GM12892 (cell line): ENCODE results near the gene CTNND2.

Source experiments
- DNase-seq: peaks from one replicate; pipeline ENCODE4 v3.0.0; 2011; ENCODE audit not compliant: insufficient read length
- FAIRE-seq: peaks from 2 replicates; lab custom pipeline; 2011; peaks lifted over from hg19 to GRCh38; lab: Jason Lieb, UNC
- POLR2A ChIP-seq: IDR thresholded peaks from 2 replicates; pipeline ENCODE4 v1.6.1; 2011; ENCODE audit warnings: low read depth, low read length, control low read depth
- POLR2AphosphoS5 ChIP-seq: IDR thresholded peaks from 2 replicates; pipeline ENCODE4 v1.6.1; 2011; ENCODE audit warnings: low read depth, low read length, control low read depth
- TAF1 ChIP-seq: IDR thresholded peaks from 2 replicates; pipeline ENCODE4 v1.6.1; 2011; ENCODE audit warnings: low read depth, mild to moderate bottlenecking, control low read depth, low read length, borderline replicate concordance

CTNND2 gene

DNA sequence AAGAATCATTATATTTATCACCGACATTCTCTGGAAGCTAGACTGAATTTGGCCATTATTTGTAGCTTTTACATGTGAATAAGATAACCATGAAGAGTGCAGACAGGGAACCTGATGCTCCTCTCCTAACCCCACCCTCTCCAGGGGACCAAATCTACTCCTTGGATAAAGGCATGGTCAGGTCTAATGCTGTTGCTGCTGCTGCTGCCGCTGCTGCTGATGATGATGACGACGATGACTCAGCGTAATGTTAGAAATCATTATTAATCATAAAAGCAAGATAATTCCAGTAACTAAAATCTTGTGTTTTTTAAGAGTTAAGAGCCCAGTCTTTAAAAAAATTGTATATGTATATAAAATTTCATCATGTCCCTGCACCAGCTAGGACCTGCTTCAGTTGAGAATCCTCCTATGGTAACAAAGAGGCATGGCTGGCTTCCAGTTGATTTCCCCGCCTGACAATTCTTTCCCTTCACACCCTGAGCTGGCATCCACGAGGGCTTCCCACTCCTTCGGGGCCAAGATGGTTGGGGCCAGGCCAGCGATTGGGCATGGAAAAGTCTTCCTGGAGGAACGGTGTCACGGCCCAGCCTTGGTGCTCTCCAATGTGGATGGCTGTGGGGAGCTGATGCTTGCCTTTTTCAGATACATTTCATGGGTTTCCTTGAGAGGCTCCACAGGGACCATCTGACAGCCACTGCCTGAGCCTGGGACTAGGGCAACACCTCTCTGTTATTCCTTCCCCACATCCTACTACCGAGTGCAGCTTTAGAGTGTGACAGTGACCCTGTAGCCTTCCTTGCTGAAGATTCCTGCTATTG, 400.0 kb downstream of the CTNND2 start:
- no peak for DNase-seq
- TF ChIP-seq POLR2A, result no peak
- TF ChIP-seq POLR2AphosphoS5, result no peak
- TF ChIP-seq TAF1, result no peak
- FAIRE-seq, result no peak

DNA sequence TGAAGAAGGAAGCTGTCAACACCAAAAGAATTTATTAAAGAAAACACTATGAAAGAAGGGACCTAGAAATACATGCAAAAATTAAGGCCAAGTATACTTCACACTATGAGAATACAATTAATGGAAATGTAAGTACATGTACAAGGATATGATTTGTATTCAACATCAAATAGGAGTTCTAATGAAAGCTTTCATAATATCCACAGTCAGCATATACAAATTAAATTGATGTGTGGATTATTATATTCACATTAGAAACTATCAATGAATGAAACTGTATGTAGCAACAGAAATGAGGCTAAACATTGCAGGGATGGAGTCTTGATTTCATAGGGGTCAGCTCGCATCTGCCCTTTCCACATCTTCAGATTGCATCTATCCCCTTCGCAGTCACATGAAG, 401.5 kb downstream of the CTNND2 start:
- FAIRE-seq, result no peak

DNA sequence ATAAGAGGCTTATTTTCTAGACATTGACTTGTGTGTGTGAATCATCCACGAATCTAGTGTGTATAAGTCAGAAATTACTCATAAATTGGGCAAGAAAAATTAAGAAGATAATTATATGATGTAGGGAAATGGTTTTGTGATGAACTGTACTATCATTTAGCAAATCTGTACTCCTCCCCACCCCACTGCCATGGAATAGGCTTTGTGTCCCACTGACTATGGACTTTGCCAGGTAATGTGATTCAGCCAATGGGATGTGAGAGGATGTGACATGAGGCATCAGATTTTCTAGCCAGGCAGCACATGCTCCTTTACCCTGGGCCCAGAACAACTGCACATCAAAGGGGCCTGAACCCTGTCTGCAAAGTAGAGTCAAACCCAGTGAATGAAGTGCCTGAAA, 406.6 kb downstream of the CTNND2 start:
- no peak for DNase-seq
- TF ChIP-seq POLR2A (no peak), POLR2AphosphoS5 (no peak), TAF1 (no peak)
- FAIRE-seq, result no peak

More for the DNA sequence above, 401.5 kb downstream of the CTNND2 start:
- TF ChIP-seq POLR2A, result no peak
- no peak for TF ChIP-seq POLR2AphosphoS5
- no peak for TF ChIP-seq TAF1
- DNase-seq, result no peak

DNA sequence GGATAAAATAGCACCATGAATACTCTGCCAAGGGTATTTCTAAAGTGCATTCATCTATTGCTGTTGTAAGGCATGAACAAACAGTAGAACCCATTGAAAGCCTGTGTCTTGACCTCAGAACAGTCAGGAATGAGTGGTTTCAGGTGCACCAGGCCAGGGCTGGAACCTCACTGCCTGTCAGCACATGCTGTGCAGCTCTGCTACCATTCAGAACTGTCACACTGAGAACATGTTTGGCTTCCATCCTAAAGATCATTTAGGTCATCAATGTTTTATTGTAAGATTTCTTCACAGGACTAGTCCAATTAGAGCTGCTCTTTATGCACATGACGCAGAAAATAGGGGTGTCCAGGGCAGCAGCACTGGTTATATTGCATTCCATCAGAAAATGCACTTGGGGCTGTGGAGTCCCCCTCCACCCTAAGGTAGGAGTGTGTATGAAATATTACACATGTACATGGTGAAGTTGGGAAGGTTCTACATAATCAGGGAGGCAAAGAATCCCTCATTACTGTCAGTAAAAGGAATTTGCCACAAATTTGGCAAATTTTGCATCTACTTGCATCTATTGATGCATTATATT, 408.0 kb downstream of the CTNND2 start:
- TF ChIP-seq POLR2AphosphoS5 (no peak), POLR2A (no peak), TAF1 (no peak)
- FAIRE-seq (no peak), DNase-seq (no peak)

DNA sequence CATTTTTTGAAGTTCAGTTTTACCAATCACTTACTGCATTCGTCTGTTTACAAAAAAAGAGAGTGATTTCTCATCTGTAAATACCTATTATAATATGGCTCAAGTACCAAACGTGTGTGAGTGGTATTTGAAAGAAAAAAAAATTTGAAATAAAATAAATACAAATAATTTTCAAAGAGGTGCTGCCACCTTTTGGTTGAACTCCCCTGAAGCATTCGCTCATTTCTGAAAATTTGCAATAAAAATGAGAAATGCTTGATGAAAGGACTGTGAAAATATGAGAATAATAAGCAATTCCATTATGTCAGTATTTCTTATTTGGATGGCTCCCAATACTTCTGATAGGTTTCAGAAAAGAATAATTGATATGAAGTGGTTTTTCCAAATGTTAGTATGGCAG, 409.9 kb downstream of the CTNND2 start:
- TF ChIP-seq POLR2A (no peak), TAF1 (no peak), POLR2AphosphoS5 (no peak)
- FAIRE-seq (no peak), DNase-seq (no peak)

DNA sequence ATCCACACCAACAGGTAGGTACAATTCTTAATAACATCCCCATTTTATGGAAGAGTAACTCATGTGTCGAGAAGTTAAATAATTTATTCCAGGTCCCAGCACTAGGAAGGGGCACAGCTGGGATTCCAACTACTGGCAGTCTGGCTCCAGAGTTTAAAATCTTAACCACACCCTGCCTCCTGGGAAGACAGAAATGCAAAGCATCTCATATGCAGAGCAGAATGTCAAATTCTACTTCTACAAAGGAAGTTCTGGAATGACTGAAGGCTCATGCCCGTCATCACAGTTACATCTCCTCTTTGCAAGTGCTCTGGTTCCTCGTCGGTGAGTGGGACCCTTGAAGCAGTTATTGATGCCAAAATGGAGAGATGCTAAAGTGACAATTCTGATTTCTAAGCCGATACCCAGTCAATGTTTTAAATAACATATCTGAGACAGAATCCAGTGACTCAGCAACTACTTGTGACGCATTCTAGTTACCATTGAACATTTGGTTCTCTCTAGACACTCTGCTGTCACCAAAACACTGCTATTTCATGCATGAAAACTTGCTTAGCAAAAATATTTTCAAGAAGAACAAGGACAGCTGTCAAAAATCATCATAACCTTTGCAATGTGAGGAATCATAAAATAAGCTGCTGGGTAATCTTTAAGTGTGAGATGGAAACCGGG, 412.7 kb downstream of the CTNND2 start:
- DNase-seq, result no peak
- no peak for FAIRE-seq
- TF ChIP-seq POLR2A (no peak), TAF1 (no peak), POLR2AphosphoS5 (no peak)

DNA sequence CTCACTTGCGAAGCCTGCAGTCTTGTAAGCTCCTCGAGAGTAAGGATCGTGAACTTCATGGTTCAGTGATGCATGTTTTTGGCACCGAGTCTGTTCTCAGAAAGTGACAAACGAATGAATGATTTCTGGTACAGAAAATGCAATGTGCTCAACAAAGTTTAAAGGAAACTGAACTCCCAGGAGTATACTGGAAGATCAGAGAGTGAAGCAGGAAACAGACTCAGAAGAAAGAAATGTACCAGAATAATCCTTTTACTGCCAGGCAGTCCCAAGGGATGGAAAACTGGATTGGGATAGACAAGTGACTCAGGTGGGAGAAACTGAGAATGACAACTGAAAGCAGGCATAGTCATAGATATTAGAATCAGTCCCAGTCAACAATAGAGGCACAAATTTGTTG, 420.6 kb downstream of the CTNND2 start:
- DNase-seq (no peak), FAIRE-seq (no peak)
- TF ChIP-seq POLR2AphosphoS5 (no peak), TAF1 (no peak), POLR2A (no peak)

DNA sequence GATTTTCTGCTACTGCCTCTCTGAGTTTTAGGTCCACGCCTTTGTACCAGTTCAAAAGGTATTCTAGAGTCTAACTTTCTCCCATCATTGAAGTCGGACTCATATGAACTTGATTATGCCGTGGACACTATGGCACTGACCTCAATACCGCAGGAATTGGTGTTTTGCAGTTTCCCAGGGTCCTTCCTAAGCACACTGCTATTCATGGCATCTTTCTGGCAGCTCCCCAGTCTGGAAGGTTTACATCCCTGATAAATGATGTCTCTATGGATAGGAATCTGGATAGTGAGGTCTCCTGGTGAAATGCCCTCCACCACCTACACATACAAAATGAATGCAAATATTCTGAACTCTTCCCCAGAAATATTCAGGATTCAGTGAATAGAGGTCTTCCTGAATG, 422.2 kb downstream of the CTNND2 start:
- no peak for TF ChIP-seq POLR2A
- FAIRE-seq (no peak), DNase-seq (no peak)

DNA sequence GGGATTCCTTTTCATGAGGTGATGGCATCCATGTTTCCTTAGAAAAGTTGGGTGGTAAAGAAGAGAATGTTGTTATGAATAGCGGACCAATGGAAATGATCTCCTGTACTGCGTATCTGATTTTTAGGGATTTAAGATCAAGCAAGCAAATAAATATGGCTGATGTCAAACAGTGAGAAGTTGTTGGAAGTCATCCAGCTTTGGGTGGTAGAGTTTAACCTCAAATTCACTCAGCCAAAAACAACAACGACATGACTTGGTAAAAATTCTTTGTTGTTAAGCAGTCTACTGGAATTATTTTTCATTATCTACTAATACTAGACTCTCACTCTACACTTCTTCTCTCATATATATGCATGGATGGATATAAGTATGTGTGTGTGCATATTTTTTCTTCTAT, 426.5 kb downstream of the CTNND2 start:
- DNase-seq (no peak), FAIRE-seq (no peak)
- TF ChIP-seq TAF1 (no peak), POLR2AphosphoS5 (no peak), POLR2A (no peak)

DNA sequence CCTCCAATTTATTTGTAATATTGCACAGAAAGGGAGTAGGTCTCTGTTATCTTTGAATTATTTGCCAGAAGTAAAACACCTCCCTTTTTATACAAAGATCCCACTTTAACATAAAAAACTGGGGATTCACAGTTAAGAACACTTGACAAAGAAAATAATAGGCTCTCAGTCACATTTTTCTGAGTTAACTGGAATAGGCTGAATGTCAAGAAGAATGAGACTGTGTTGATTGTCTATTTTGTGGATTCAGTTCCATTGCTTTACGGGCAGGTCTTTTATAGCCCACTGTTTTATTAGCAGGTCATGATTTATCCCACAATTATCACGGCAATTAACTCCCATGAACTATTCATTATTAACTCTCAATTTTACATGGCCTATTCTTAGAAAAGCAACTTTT, 427.4 kb downstream of the CTNND2 start:
- FAIRE-seq (no peak), DNase-seq (no peak)
- TF ChIP-seq TAF1 (no peak), POLR2A (no peak), POLR2AphosphoS5 (no peak)

DNA sequence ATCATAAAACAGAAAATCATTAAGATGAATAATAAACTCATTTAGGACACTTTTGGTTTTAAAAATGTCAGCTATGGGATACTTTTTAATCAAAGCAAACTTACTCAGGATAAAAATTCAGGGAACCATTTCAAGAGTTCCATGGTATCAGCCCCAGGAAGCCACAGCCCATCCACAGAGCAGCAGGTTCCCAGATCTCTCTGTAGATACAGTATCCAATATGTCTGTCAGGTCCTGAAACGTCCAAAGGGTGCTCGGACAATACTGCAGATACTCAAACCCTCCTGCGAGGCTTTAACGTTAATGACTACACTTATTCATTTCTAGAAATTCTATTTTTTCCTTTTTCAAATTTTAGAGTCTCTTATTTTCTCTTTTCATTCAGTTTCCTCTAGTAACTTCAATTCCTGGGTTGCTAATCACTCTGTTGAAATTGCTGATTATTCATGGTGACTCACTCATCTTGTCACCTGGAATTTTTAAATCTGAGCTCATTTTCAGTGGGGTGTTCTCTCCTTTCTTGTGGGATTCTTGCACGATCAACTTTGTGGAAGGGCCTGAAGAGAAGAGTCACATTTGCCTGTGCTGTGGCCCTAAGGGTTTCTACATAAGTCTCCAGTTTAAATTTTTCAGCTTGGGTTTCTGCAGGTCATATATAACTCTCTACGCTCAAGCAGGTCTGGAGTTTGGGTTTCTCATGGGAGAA, 435.8 kb downstream of the CTNND2 start:
- DNase-seq (no peak), FAIRE-seq (no peak)
- no peak for TF ChIP-seq POLR2AphosphoS5
- TF ChIP-seq TAF1, result no peak
- no peak for TF ChIP-seq POLR2A

DNA sequence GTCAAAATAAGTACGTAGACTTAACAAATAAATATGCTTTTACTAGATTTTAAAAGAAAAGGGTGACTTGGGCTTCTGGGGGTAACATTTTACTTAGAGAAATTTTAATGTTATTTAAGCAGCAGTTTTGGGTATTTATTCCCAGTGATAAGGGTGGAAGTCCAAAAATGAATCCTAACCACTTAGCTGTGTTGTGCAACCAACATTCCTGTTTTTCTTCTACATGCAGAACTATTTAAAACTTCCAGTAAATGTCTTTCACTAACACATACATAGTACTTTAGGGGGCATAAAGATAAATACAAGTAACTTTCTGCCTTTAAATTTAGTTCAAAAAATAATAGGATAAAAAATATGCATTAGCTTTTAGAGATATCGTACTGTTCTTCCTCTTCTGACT, 436.7 kb downstream of the CTNND2 start:
- DNase-seq, result no peak
- no peak for TF ChIP-seq POLR2AphosphoS5
- FAIRE-seq, result no peak

DNA sequence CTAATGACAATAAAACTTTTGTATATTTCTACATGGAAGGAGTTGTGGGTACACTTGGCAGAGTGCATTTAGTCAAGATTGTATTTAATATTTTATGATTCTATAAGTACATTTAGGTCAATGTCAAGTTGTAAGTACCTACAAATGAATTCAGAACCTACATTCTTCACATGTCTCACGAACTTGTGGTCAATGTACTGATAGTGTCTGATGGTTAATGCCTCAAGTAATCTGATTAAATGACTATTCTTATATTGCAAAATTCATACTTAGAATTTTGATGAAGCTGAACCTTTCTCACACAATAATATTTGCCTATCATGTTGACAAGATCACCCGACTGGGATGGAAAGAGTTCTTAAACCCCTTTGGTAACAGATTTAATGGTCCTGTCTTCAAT, 444.5 kb downstream of the CTNND2 start:
- DNase-seq, result no peak
- FAIRE-seq, result no peak
- TF ChIP-seq POLR2AphosphoS5 (no peak), POLR2A (no peak), TAF1 (no peak)
